HG02970 (cell line): Measurements from ENCODE around the gene THNSL1.
A peak's percentile ranks its signal among the peaks of the same experiment; 100 is the strongest.
"Not testable (repeated sequence)": the region's sequence is repeated elsewhere in the genome, so short reads cannot be mapped to it uniquely, and the experiment has no call there.

Experiments
- ATAC-seq: cut with Tn5 transposase; IDR thresholded peaks from one replicate; pipeline ENCODE4 v1.9.1; 2021; ENCODE audit warnings: mild to moderate bottlenecking, moderate library complexity, moderate number of reproducible peaks; ENCODE audit not compliant: unreplicated experiment, low FRiP score

Gene THNSL1

GRCh38 chr10:24995072-24995471 is 21.3 kb upstream of the THNSL1 start:
- no peak for ATAC-seq

- ATAC-seq = no peak
These were observed 18.4 kb upstream of the THNSL1 start for GRCh38 chr10:24998044-24998443.

- ATAC-seq = not testable (repeated sequence)
These were observed 4.8 kb upstream of the THNSL1 start for GRCh38 chr10:25011591-25011990.

GRCh38 chr10:25014579-25014978 is 1.8 kb upstream of the THNSL1 start:
- ATAC-seq = no peak

GRCh38 chr10:25015828-25016375 is 510 bp upstream of the THNSL1 start, which contains the start of gene ENKUR:
Gene ENKUR (minus strand): TSS chr10:25016158. CDS start chr10:25015936, 222 bp downstream.
- ATAC-seq = peak; percentile 69

DNA sequence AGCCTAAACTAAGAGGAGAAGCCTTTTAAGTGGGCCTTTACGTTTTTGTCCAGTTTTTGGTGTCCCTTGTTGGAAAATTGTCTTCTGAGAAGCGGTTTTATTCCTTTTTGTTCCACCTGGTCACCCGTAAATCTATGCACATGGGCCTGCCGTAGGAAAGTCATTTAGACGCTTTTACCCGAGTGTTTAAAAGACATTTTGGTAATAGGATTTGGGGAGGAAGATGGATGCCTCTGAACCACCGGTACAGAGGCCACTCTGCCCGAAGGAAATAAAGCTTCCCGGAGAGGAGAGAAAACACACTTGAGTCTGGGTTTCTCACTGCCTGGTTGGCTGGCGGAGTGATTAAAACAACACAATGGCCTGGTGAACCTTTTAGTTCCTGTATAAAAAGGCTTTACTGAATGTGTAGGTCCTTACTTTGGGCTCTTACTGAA is 760 bp downstream of the THNSL1 start:
- ATAC-seq = no peak

GRCh38 chr10:25017661-25018060 is 1.2 kb downstream of the THNSL1 start:
- no peak for ATAC-seq

GRCh38 chr10:25018703-25019102 is 2.3 kb downstream of the THNSL1 start:
- no peak for ATAC-seq

DNA sequence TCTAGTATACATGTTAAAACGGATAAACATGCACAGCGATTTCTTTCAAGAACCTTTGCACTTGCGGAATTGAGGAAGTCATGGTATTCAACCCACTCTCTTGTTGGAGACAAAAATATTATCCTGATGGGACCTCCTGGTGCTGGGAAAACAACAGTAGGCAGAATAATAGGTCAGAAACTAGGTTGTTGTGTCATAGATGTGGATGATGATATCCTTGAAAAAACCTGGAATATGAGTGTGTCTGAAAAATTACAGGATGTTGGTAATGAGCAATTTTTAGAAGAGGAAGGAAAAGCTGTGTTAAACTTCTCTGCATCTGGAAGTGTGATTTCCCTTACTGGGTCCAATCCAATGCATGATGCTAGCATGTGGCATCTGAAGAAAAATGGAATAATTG is 6.9 kb downstream of the THNSL1 start:
- no peak for ATAC-seq

DNA sequence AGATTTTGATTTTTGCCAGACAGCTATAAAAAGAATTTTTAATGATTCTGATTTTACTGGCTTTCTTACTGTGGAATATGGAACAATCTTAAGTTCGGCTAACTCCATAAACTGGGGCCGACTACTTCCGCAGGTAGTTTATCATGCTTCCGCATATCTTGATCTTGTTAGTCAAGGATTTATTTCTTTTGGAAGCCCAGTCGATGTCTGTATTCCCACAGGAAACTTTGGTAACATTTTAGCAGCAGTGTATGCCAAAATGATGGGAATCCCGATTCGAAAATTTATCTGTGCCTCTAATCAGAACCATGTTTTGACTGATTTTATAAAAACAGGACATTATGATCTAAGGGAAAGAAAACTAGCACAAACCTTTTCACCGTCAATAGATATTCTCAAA is 8.1 kb downstream of the THNSL1 start:
- no peak for ATAC-seq

DNA sequence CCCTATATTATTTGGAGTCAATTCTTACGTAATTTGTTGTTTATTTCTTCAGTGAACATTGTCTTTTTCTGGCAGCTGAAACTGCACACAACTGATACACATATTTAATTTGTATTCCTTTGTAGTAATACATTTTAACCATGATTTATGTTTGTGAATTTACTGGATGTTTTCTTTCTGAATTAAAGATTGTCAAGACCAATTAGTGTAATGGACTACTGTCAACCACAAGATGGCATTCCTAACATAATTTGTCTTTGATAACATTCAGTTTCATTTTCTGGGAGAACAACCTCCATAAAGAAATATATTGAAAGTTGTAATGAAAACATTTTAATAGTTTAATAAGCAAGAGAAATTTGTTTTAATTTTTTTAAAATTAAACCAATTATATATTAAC is 10.1 kb downstream of the THNSL1 start:
- ATAC-seq = no peak

DNA sequence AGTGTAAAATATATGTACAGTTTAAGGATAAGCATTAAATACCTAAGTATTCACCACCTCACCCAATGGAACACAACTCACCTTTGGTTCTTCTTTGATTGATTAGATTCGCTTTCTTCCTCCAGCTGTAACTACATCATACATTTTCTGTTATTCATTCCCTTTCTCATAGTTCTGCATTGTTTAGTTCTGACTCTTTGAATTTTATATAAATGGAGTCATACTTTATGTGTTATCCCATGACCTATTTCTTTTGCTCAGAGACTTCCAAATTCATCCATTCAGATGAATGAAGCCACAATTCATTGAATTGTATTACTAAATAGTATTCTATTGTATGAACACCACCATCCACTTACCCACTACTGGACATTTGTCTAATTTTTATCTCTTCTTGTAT is 12.3 kb downstream of the THNSL1 start:
- ATAC-seq = no peak

GRCh38 chr10:25029519-25029918 is 13.1 kb downstream of the THNSL1 start:
- ATAC-seq = no peak

DNA sequence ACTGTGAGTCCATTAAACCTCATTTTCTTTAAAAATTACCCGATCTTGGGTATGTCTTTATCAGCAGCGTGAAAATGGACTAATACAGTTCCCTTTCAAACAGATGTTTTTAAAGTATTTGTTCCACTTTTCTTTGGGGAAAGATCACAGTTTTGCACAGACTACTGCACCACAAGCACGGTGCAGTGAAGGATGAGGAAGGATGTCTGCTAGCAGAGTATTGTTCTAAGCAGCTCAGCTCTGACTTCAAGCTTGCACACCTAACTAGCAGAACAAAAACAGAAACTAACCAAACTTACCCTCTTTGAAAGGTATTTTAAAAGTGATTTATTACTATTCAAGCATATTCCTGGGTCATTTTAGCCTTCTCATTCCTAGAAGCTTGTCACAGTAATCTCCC is 20.0 kb downstream of the THNSL1 start:
- ATAC-seq = no peak

GRCh38 chr10:25038325-25038724 is 21.9 kb downstream of the THNSL1 start:
- ATAC-seq = no peak

GRCh38 chr10:25039531-25039930 is 23.1 kb downstream of the THNSL1 start:
- ATAC-seq = no peak

- ATAC-seq = no peak
These were observed 30.2 kb downstream of the THNSL1 start for GRCh38 chr10:25046641-25047040.

- ATAC-seq = no peak
These were observed 30.7 kb downstream of the THNSL1 start for GRCh38 chr10:25047088-25047487.

- ATAC-seq = no peak
These were observed 31.3 kb downstream of the THNSL1 start for GRCh38 chr10:25047591-25048301.

GRCh38 chr10:25048450-25048849 is 32.0 kb downstream of the THNSL1 start:
- ATAC-seq = no peak

GRCh38 chr10:25049966-25050365 is 33.6 kb downstream of the THNSL1 start:
- no peak for ATAC-seq

DNA sequence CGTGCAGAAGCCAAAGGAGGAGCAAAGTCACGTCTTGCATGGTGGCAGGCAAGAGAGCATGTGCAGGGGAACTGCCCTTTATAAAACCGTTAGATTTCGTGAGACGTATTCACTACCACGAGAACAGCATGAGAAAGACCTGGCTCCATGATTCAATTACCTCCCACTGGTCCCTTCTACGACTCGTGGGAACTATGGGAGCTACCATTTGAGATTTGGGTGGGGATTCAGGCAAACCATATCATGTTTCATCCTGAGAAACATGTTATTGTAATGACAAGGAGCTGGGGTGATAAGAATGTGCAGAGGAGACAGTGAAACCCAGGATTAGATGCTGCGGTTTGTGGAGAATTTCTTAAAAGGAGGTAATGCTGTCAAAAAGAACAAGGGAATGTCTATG is 34.0 kb downstream of the THNSL1 start:
- no peak for ATAC-seq
